Epithelial cell of prostate (primary cell): ENCODE results near the gene ADAM30.
A peak's percentile ranks its signal among the peaks of the same experiment; 100 is the strongest.

ENCODE experiments used
- DNase-seq: peaks from one replicate; pipeline ENCODE4 v3.0.0-alpha.2; 2011; ENCODE audit warnings: low read depth, low spot score
- H3K27ac ChIP-seq: fragments of 450-650 bp; 2 replicates; pipeline ENCODE4 v1.5.1; 2017; ENCODE audit warnings: mild to moderate bottlenecking

The ADAM30 gene

GRCh38 chr1:119896303-119896702, at the start of gene ADAM30:
Gene ADAM30, minus strand, starts transcription at chr1:119896515. Its CDS starts 179 bp downstream, at chr1:119896336.
- no peak within 1 kb of the TSS for H3K27ac ChIP-seq
- DNase-seq = no peak

- no peak overlapping the region for H3K27ac ChIP-seq
- DNase-seq = no peak
Observed at GRCh38 chr1:119943216-119943615, 46.9 kb upstream of the ADAM30 start.

- no peak overlapping the region for H3K27ac ChIP-seq
- DNase-seq = no peak
Observed at GRCh38 chr1:119941392-119941791, 45.1 kb upstream of the ADAM30 start.

GRCh38 chr1:119940697-119941096, 44.4 kb upstream of the ADAM30 start:
- H3K27ac ChIP-seq = no peak overlapping the region
- DNase-seq = no peak

- no peak overlapping the region for H3K27ac ChIP-seq
- DNase-seq = no peak
Observed at GRCh38 chr1:119937198-119937597, 40.9 kb upstream of the ADAM30 start.

- no peak overlapping the region for H3K27ac ChIP-seq
- no peak for DNase-seq
Observed at GRCh38 chr1:119935915-119936314, 39.6 kb upstream of the ADAM30 start.

- no peak for DNase-seq
- H3K27ac ChIP-seq = no peak overlapping the region
Observed at GRCh38 chr1:119935373-119935772, 39.1 kb upstream of the ADAM30 start.

- DNase-seq = no peak
- no peak overlapping the region for H3K27ac ChIP-seq
Observed at GRCh38 chr1:119933397-119933796, 37.1 kb upstream of the ADAM30 start.

- peak overlapping the region; percentile 40 for H3K27ac ChIP-seq
- DNase-seq = peak; percentile 8
Observed at GRCh38 chr1:119929643-119930315, 33.5 kb upstream of the ADAM30 start.

- no peak overlapping the region for H3K27ac ChIP-seq
- DNase-seq = no peak
Observed at GRCh38 chr1:119926553-119926952, 30.2 kb upstream of the ADAM30 start.

GRCh38 chr1:119924948-119925898, 28.9 kb upstream of the ADAM30 start:
- no peak for DNase-seq
- no peak overlapping the region for H3K27ac ChIP-seq

GRCh38 chr1:119920104-119920968, 24.0 kb upstream of the ADAM30 start:
- no peak for DNase-seq
- no peak overlapping the region for H3K27ac ChIP-seq

- H3K27ac ChIP-seq = no peak overlapping the region
- DNase-seq = no peak
Observed at GRCh38 chr1:119919241-119919640, 22.9 kb upstream of the ADAM30 start.

GRCh38 chr1:119918301-119918700, 22.0 kb upstream of the ADAM30 start:
- DNase-seq = no peak
- H3K27ac ChIP-seq = no peak overlapping the region

- peak overlapping the region; percentile 11 for H3K27ac ChIP-seq
- DNase-seq = no peak
Observed at GRCh38 chr1:119917304-119918055, 21.2 kb upstream of the ADAM30 start.

GRCh38 chr1:119915517-119915916, 19.2 kb upstream of the ADAM30 start:
- no peak overlapping the region for H3K27ac ChIP-seq
- no peak for DNase-seq

GRCh38 chr1:119914071-119914470, 17.8 kb upstream of the ADAM30 start:
- no peak overlapping the region for H3K27ac ChIP-seq
- no peak for DNase-seq

GRCh38 chr1:119912963-119913362, 16.6 kb upstream of the ADAM30 start:
- no peak overlapping the region for H3K27ac ChIP-seq
- no peak for DNase-seq

- no peak for DNase-seq
- H3K27ac ChIP-seq = no peak overlapping the region
Observed at GRCh38 chr1:119911775-119912174, 15.5 kb upstream of the ADAM30 start.

GRCh38 chr1:119910618-119911017, 14.3 kb upstream of the ADAM30 start:
- DNase-seq = no peak
- no peak overlapping the region for H3K27ac ChIP-seq
